Erythroblast (primary cell): ENCODE results near the gene TRIO.

ENCODE experiments used
- GATA1 ChIP-seq: IDR thresholded peaks from 2 replicates; pipeline ENCODE4 v1.6.1; 2011; ENCODE audit warnings: low read depth, mild to moderate bottlenecking, control low read depth, low read length, moderate library complexity
- POLR2A ChIP-seq: IDR thresholded peaks from 2 replicates; pipeline ENCODE4 v1.6.1; 2011; ENCODE audit warnings: mild to moderate bottlenecking, low read length

DNA sequence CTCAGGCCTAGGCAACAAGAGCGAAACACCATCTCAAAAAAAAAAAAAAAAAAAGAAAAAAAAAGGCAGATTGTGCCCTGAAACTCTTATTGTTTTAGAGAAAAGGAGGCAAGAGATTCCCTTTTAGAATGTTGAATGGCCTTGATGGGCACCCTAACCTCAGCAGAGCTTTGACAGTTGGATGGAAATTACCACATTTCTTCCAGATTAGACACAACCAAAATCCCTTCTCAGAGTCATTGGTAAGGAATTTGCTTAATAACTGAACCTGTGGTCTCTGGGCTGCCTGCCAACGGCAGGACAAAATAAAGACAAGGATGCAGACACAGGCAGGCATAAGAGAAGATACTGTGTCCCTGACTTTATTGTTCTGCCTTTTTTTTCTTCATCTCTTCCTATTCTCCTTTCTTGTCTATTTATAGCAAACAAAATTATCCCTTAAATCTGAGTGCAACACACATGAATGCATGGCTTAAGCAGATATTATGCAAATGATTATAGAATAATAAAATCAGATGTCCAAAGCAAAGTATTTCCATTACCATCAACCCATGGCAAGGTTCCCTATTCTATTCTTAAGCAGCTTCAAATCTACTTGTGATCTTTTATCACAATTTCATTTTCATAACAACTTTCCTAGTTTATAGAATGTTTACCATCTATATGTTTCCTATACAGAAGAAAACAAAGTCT is 37.3 kb upstream of the TRIO start:
- TF ChIP-seq POLR2A (no peak), GATA1 (no peak)
